GM20000 (cell line): ENCODE measurements around the gene ZNF286A.
A peak's percentile ranks its signal among the peaks of the same experiment; 100 is the strongest.
"Not testable (repeated sequence)": the region's sequence is repeated elsewhere in the genome, so short reads cannot be mapped to it uniquely, and the experiment has no call there.

Experiments used
- DNase-seq: peaks from one replicate; pipeline ENCODE4 v3.0.0; 2012; ENCODE audit warnings: low spot score
- CTCF ChIP-seq: IDR thresholded peaks from 2 replicates; pipeline ENCODE4 v1.5.1; 2012; ENCODE audit warnings: mild to moderate bottlenecking, control low read depth; ENCODE audit errors: extremely low read depth, missing control alignments

Gene ZNF286A

GRCh38 chr17:15658296-15658695 lies 41.3 kb upstream of the ZNF286A start:
- no peak for TF ChIP-seq CTCF
- DNase-seq: no peak

- DNase-seq: no peak
- no peak for TF ChIP-seq CTCF
Measured at GRCh38 chr17:15659236-15659635, 40.3 kb upstream of the ZNF286A start.

GRCh38 chr17:15659663-15660062 lies 39.9 kb upstream of the ZNF286A start:
- TF ChIP-seq CTCF: no peak
- no peak for DNase-seq

- TF ChIP-seq CTCF: no peak
- no peak for DNase-seq
Measured at GRCh38 chr17:15660077-15660476, 39.5 kb upstream of the ZNF286A start.

- TF ChIP-seq CTCF: no peak
- DNase-seq: no peak
Measured at GRCh38 chr17:15662681-15663080, 36.9 kb upstream of the ZNF286A start.

GRCh38 chr17:15663176-15663575 lies 36.4 kb upstream of the ZNF286A start:
- no peak for TF ChIP-seq CTCF
- DNase-seq: no peak

GRCh38 chr17:15663691-15664090 lies 35.9 kb upstream of the ZNF286A start:
- no peak for DNase-seq
- TF ChIP-seq CTCF: no peak

- not testable (repeated sequence) for DNase-seq
Measured at GRCh38 chr17:15669526-15669925, 30.0 kb upstream of the ZNF286A start.

- not testable (repeated sequence) for DNase-seq
Measured at GRCh38 chr17:15674640-15675039, 24.9 kb upstream of the ZNF286A start.

GRCh38 chr17:15675991-15676390 lies 23.6 kb upstream of the ZNF286A start:
- not testable (repeated sequence) for DNase-seq

GRCh38 chr17:15683135-15683534 lies 16.4 kb upstream of the ZNF286A start:
- not testable (repeated sequence) for DNase-seq

- peak; percentile 50 for DNase-seq
Measured at GRCh38 chr17:15683824-15684478, 15.6 kb upstream of the ZNF286A start, which contains the start of gene TRIM16. Gene TRIM16 (minus strand): TSS chr17:15684311. CDS start chr17:15651609, 32,702 bp downstream.
